ENCODE data around the gene GDE1.
"Not testable (repeated sequence)": the region's sequence is repeated elsewhere in the genome, so short reads cannot be mapped to it uniquely, and the experiment has no call there.

GDE1 gene

GRCh38 chr16:19521471-19522396 is at the start of gene GDE1:
GDE1 (minus strand) TSS chr16:19522098; CDS start chr16:19521964, 134 bp downstream.
- peak; percentile 76 for DNase-seq (ENCODE audit: low read depth)

GRCh38 chr16:19567560-19567959 is 45.7 kb upstream of the GDE1 start:
- no peak for DNase-seq (ENCODE audit: low read depth)

- no peak for DNase-seq (ENCODE audit: low read depth)
Observed at GRCh38 chr16:19566362-19566761, 44.5 kb upstream of the GDE1 start.

GRCh38 chr16:19563377-19563776 is 41.5 kb upstream of the GDE1 start:
- DNase-seq (ENCODE audit: low read depth) = no peak

- DNase-seq (ENCODE audit: low read depth) = no peak
Observed at GRCh38 chr16:19560078-19560477, 38.2 kb upstream of the GDE1 start.

GRCh38 chr16:19559242-19559910 is 37.5 kb upstream of the GDE1 start:
- DNase-seq (ENCODE audit: low read depth) = peak; percentile 60

- DNase-seq (ENCODE audit: low read depth) = peak; percentile 14
Observed at GRCh38 chr16:19555938-19556771, 34.3 kb upstream of the GDE1 start.

GRCh38 chr16:19555186-19555937 is 33.5 kb upstream of the GDE1 start, which contains the start of gene VPS35L:
VPS35L (plus strand) TSS chr16:19555703; CDS start chr16:19555730, 27 bp downstream.
- DNase-seq (ENCODE audit: low read depth) = peak; percentile 98

- no peak for DNase-seq (ENCODE audit: low read depth)
Observed at GRCh38 chr16:19549673-19550072, 27.8 kb upstream of the GDE1 start.

GRCh38 chr16:19548144-19548543 is 26.2 kb upstream of the GDE1 start:
- DNase-seq (ENCODE audit: low read depth) = no peak

- DNase-seq (ENCODE audit: low read depth) = not testable (repeated sequence)
Observed at GRCh38 chr16:19543278-19543996, 21.5 kb upstream of the GDE1 start.

GRCh38 chr16:19542138-19542821 is 20.4 kb upstream of the GDE1 start:
- no peak for DNase-seq (ENCODE audit: low read depth)

- DNase-seq (ENCODE audit: low read depth) = no peak
Observed at GRCh38 chr16:19540241-19540970, 18.5 kb upstream of the GDE1 start.

- no peak for DNase-seq (ENCODE audit: low read depth)
Observed at GRCh38 chr16:19532601-19533000, 10.7 kb upstream of the GDE1 start.

GRCh38 chr16:19528666-19529065 is 6.8 kb upstream of the GDE1 start:
- no peak for DNase-seq (ENCODE audit: low read depth)

- DNase-seq (ENCODE audit: low read depth) = no peak
Observed at GRCh38 chr16:19527161-19527560, 5.3 kb upstream of the GDE1 start.

- DNase-seq (ENCODE audit: low read depth) = no peak
Observed at GRCh38 chr16:19525385-19525723, 3.5 kb upstream of the GDE1 start.

GRCh38 chr16:19524616-19525384 is 2.9 kb upstream of the GDE1 start:
- no peak for DNase-seq (ENCODE audit: low read depth)

GRCh38 chr16:19524356-19524615 is 2.4 kb upstream of the GDE1 start:
- no peak for DNase-seq (ENCODE audit: low read depth)

Measured in fibroblast of the conjunctiva (primary cell).